ENCODE results near the gene HEATR5A.

The HEATR5A gene

GRCh38 chr14:31377433-31377832, 42.9 kb downstream of the HEATR5A start (continued):
- TF ChIP-seq, protein P1, sequence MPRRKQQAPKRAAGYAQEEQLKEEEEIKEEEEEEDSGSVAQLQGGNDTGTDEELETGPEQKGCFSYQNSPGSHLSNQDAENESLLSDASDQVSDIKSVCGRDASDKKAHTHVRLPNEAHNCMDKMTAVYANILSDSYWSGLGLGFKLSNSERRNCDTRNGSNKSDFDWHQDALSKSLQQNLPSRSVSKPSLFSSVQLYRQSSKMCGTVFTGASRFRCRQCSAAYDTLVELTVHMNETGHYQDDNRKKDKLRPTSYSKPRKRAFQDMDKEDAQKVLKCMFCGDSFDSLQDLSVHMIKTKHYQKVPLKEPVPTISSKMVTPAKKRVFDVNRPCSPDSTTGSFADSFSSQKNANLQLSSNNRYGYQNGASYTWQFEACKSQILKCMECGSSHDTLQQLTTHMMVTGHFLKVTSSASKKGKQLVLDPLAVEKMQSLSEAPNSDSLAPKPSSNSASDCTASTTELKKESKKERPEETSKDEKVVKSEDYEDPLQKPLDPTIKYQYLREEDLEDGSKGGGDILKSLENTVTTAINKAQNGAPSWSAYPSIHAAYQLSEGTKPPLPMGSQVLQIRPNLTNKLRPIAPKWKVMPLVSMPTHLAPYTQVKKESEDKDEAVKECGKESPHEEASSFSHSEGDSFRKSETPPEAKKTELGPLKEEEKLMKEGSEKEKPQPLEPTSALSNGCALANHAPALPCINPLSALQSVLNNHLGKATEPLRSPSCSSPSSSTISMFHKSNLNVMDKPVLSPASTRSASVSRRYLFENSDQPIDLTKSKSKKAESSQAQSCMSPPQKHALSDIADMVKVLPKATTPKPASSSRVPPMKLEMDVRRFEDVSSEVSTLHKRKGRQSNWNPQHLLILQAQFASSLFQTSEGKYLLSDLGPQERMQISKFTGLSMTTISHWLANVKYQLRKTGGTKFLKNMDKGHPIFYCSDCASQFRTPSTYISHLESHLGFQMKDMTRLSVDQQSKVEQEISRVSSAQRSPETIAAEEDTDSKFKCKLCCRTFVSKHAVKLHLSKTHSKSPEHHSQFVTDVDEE (CRISPR knock-in tag; IDR thresholded peaks at IDR 0.05): no peak
- TF ChIP-seq TCF4 (CRISPR knock-in tag; IDR thresholded peaks at IDR 0.05; ENCODE audit: borderline replicate concordance): no peak
- no peak for TF ChIP-seq BACH2 (CRISPR knock-in tag; IDR thresholded peaks at IDR 0.05; ENCODE audit: borderline replicate concordance)

DNA sequence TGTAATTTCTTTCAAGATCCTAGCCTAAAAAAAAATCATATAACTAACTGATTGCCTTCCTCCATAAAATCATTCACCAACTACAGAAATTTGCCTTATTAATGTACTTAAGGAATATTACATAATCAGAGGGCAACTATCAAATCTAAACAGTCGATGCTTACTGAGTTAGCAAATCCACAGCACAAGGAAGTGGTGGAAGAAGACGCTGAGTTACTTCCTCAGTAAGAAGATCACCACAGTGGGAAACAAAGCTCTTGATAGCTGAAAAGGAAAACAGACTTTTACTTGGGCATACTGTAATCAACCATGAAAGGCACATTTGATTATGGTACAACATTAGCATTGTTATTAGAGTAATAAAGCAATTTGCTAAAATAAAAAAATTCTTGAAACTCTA, 48.7 kb downstream of the HEATR5A start:
- ATAC-seq: no peak
- TF ChIP-seq, protein P2, sequence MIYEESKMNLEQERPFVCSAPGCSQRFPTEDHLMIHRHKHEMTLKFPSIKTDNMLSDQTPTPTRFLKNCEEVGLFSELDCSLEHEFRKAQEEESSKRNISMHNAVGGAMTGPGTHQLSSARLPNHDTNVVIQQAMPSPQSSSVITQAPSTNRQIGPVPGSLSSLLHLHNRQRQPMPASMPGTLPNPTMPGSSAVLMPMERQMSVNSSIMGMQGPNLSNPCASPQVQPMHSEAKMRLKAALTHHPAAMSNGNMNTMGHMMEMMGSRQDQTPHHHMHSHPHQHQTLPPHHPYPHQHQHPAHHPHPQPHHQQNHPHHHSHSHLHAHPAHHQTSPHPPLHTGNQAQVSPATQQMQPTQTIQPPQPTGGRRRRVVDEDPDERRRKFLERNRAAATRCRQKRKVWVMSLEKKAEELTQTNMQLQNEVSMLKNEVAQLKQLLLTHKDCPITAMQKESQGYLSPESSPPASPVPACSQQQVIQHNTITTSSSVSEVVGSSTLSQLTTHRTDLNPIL (CRISPR knock-in tag; IDR thresholded peaks at IDR 0.05; ENCODE audit: low read depth): no peak
- TF ChIP-seq ZFP30 (CRISPR knock-in tag; IDR thresholded peaks at IDR 0.05): no peak
- TF ChIP-seq RARB (CRISPR knock-in tag; IDR thresholded peaks at IDR 0.05): no peak
- no peak for TF ChIP-seq TOX (CRISPR knock-in tag; IDR thresholded peaks at IDR 0.05; ENCODE audit: borderline replicate concordance)
- no peak for TF ChIP-seq PPARA (CRISPR knock-in tag; IDR thresholded peaks at IDR 0.05; ENCODE audit: borderline replicate concordance)
- TF ChIP-seq SNAI2 (CRISPR knock-in tag; IDR thresholded peaks at IDR 0.05): no peak
- TF ChIP-seq OSR1 (CRISPR knock-in tag; IDR thresholded peaks at IDR 0.05): no peak
- no peak for TF ChIP-seq ZFP3 (CRISPR knock-in tag; IDR thresholded peaks at IDR 0.05)
- TF ChIP-seq CSDC2 (CRISPR knock-in tag; IDR thresholded peaks at IDR 0.05): no peak
- no peak for TF ChIP-seq ZC3H10 (CRISPR knock-in tag; IDR thresholded peaks at IDR 0.05)

GRCh38 chr14:31363331-31364073, 56.8 kb downstream of the HEATR5A start:
- no peak for ATAC-seq
- no peak for TF ChIP-seq TOX (CRISPR knock-in tag; IDR thresholded peaks at IDR 0.05; ENCODE audit: borderline replicate concordance)
- no peak for TF ChIP-seq ZNF565 (CRISPR knock-in tag; conservative IDR thresholded peaks at IDR 0.05; ENCODE audit: low read depth)
- no peak for TF ChIP-seq CSDC2 (CRISPR knock-in tag; IDR thresholded peaks at IDR 0.05)
- no peak for TF ChIP-seq ZC3H10 (CRISPR knock-in tag; IDR thresholded peaks at IDR 0.05)
- TF ChIP-seq PATZ1 (CRISPR knock-in tag; IDR thresholded peaks at IDR 0.05; ENCODE audit: borderline replicate concordance): no peak
- TF ChIP-seq, protein P1 (CRISPR knock-in tag; IDR thresholded peaks at IDR 0.05): no peak
- no peak for TF ChIP-seq CSRNP3 (CRISPR knock-in tag; IDR thresholded peaks at IDR 0.05)
- no peak for TF ChIP-seq POU6F1 (CRISPR knock-in tag; IDR thresholded peaks at IDR 0.05; ENCODE audit: borderline replicate concordance, low read depth)
- no peak for TF ChIP-seq RARB (CRISPR knock-in tag; IDR thresholded peaks at IDR 0.05)

All from SK-N-SH treated with all-trans-retinoic acid at 6 μM for 48 hours (cell line).